H1 (cell line): ENCODE measurements around the gene RABEP2. TPM values are rescaled to one million over a fixed set of nuclear protein-coding genes. Genes with fewer than 3 reads are reported as not detected.

Experiments
- CTCF ChIA-PET: fragments of 300-600 bp; sonication (Branson Sonifier 250); formaldehyde crosslinking; loops from one replicate; lab custom pipeline; 2021; ENCODE audit not compliant: partially characterized antibody; lab: Charles Lee
- POLR2A ChIA-PET: fragments of 300-600 bp; sonication (Branson Sonifier 250); formaldehyde crosslinking; loops from one replicate; lab custom pipeline; 2021; ENCODE audit warnings: inconsistent platforms; ENCODE audit not compliant: partially characterized antibody; lab: Charles Lee
- DNase-seq, 2 experiments: peaks; one replicate each; pipeline versions ENCODE4 v3.0.0 to v3.0.0-alpha.2; 2010 to 2022; ENCODE audit warnings: low spot score in 2 of 2, low read depth in 1 of 2, mixed read lengths in 1 of 2
- FAIRE-seq: peaks from 2 replicates; lab custom pipeline; 2011; peaks lifted over from hg19 to GRCh38; lab: Jason Lieb, UNC
- H2AFZ ChIP-seq: 2 replicates; pipeline ENCODE4 v1.8.1; 2012; ENCODE audit warnings: low read length, inconsistent platforms
- H2AK5ac ChIP-seq: 2 replicates; pipeline ENCODE4 v1.6.1; 2013; ENCODE audit warnings: low read depth, low read length
- H2BK120ac ChIP-seq: replicated peaks from 2 replicates; pipeline ENCODE3; 2013; ENCODE audit warnings: low read depth, low read length, inconsistent platforms
- H2BK12ac ChIP-seq: 2 replicates; pipeline ENCODE4 v1.6.1; 2013; ENCODE audit warnings: low read depth, low read length
- H2BK15ac ChIP-seq: 2 replicates; pipeline ENCODE4 v1.6.1; 2013; ENCODE audit warnings: low read length
- H2BK20ac ChIP-seq: 2 replicates; pipeline ENCODE4 v1.6.1; 2013; ENCODE audit warnings: low read length
- H2BK5ac ChIP-seq: 2 replicates; pipeline ENCODE4 v1.6.1; 2013; ENCODE audit warnings: low read depth, low read length
- H3K14ac ChIP-seq: 2 replicates; pipeline ENCODE4 v1.6.1; 2013; ENCODE audit warnings: inconsistent platforms; ENCODE audit not compliant: insufficient read length
- H3K18ac ChIP-seq: 2 replicates; pipeline ENCODE4 v1.6.1; 2013; ENCODE audit warnings: low read length; ENCODE audit errors: extremely low read depth
- H3K23ac ChIP-seq: 2 replicates; pipeline ENCODE4 v1.6.1; 2013; ENCODE audit warnings: inconsistent platforms; ENCODE audit not compliant: insufficient read length
- H3K23me2 ChIP-seq: 2 replicates; pipeline ENCODE4 v1.6.1; 2013; ENCODE audit warnings: low read depth, low read length
- H3K27ac ChIP-seq: 2 replicates; pipeline ENCODE4 v1.6.1; 2011; ENCODE audit warnings: low read depth, low read length, inconsistent platforms
- H3K27me3 ChIP-seq, 4 experiments: replicated peaks in 1 of 4; 1 replicate in 1 of 4; 2 replicates in 3 of 4; pipeline versions ENCODE4 v1.6.1 to v1.8.1; 2011 to 2013; ENCODE audit warnings: low read length in 3 of 4, mild to moderate bottlenecking in 3 of 4, inconsistent platforms in 2 of 4, mixed read lengths in 2 of 4, moderate library complexity in 1 of 4; ENCODE audit not compliant: control insufficient read depth in 3 of 4, insufficient read depth in 3 of 4; ENCODE audit errors: extremely low read depth in 1 of 4
- H3K36me3 ChIP-seq, 4 experiments: 2 replicates each; pipeline versions ENCODE4 v1.6.1 to v1.8.1; 2011 to 2013; ENCODE audit warnings: mild to moderate bottlenecking in 4 of 4, low read length in 3 of 4, moderate library complexity in 2 of 4, control low read depth in 1 of 4, inconsistent platforms in 1 of 4; ENCODE audit not compliant: insufficient read depth in 4 of 4, control insufficient read depth in 2 of 4
- H3K4ac ChIP-seq: replicated peaks from 2 replicates; pipeline ENCODE3; 2013; ENCODE audit warnings: low read length, low read depth, mixed read lengths, inconsistent platforms; ENCODE audit not compliant: insufficient read length
- H3K4me1 ChIP-seq, 4 experiments: replicated peaks in 1 of 4; 1 replicate in 1 of 4; 2 replicates in 3 of 4; pipeline versions ENCODE4 v1.6.1 to v1.8.1; 2011 to 2013; ENCODE audit warnings: low read length in 3 of 4, inconsistent platforms in 2 of 4, mixed read lengths in 1 of 4; ENCODE audit not compliant: insufficient read depth in 4 of 4, control insufficient read depth in 3 of 4
- H3K4me2 ChIP-seq, 2 experiments: 2 replicates each; pipeline versions ENCODE4 v1.6.1 to v1.8.1; 2011 to 2013; ENCODE audit warnings: low read depth in 2 of 2, low read length in 2 of 2, control low read depth in 1 of 2, inconsistent platforms in 1 of 2, mild to moderate bottlenecking in 1 of 2; ENCODE audit not compliant: insufficient read depth in 1 of 2
- H3K4me3 ChIP-seq, 4 experiments: fragments of 200-600, 300-600 bp in 1 of 4; sonication (generic), shearing (Covaris generic), sonication (Bioruptor Twin) in 1 of 4; 2 replicates each; pipeline versions ENCODE4 v1.5.1 to v1.8.1; 2011 to 2016; ENCODE audit warnings: low read length in 4 of 4, low read depth in 3 of 4, control low read depth in 2 of 4, inconsistent platforms in 2 of 4, mild to moderate bottlenecking in 2 of 4, mixed read lengths in 1 of 4, moderate library complexity in 1 of 4; ENCODE audit not compliant: insufficient read depth in 2 of 4; ENCODE audit errors: extremely low read depth in 1 of 4
- H3K56ac ChIP-seq: replicated peaks from 2 replicates; pipeline ENCODE3; 2013; ENCODE audit warnings: low read depth, mild to moderate bottlenecking, mixed read lengths, low read length, inconsistent platforms; ENCODE audit not compliant: insufficient read length
- H3K79me1 ChIP-seq: 2 replicates; pipeline ENCODE4 v1.6.1; 2013; ENCODE audit warnings: low read depth, low read length, control low read depth
- H3K79me2 ChIP-seq, 2 experiments: 2 replicates each; pipeline versions ENCODE4 v1.6.1 to v1.8.1; 2012 to 2013; ENCODE audit warnings: low read length in 2 of 2, mild to moderate bottlenecking in 2 of 2, inconsistent platforms in 1 of 2; ENCODE audit not compliant: insufficient read depth in 2 of 2, control insufficient read depth in 1 of 2
- H3K9ac ChIP-seq, 4 experiments: replicated peaks in 1 of 4; 1 replicate in 1 of 4; 2 replicates in 3 of 4; pipeline versions ENCODE4 v1.6.1 to v1.8.1; 2011 to 2013; ENCODE audit warnings: low read depth in 3 of 4, low read length in 3 of 4, control low read depth in 2 of 4, mild to moderate bottlenecking in 2 of 4, moderate library complexity in 2 of 4, inconsistent platforms in 1 of 4; ENCODE audit errors: extremely low read depth in 1 of 4
- H3K9me3 ChIP-seq, 2 experiments: 2 replicates each; pipeline versions ENCODE4 v1.6.1 to v1.8.1; 2012 to 2013; ENCODE audit warnings: mild to moderate bottlenecking in 2 of 2, moderate library complexity in 2 of 2, control low read depth in 1 of 2, inconsistent platforms in 1 of 2, low read depth in 1 of 2, low read length in 1 of 2, mixed read lengths in 1 of 2; ENCODE audit not compliant: insufficient read depth in 2 of 2
- H4K20me1 ChIP-seq, 2 experiments: replicated peaks in 1 of 2; 2 replicates each; pipeline versions ENCODE3 to v1.8.1; 2011 to 2013; ENCODE audit warnings: inconsistent platforms in 2 of 2, low read length in 2 of 2, mild to moderate bottlenecking in 1 of 2; ENCODE audit not compliant: insufficient read depth in 2 of 2, control insufficient read depth in 1 of 2
- H4K5ac ChIP-seq: 2 replicates; pipeline ENCODE4 v1.6.1; 2013; ENCODE audit warnings: low read length, low read depth, mixed read lengths, inconsistent platforms; ENCODE audit not compliant: insufficient read length
- H4K8ac ChIP-seq: 2 replicates; pipeline ENCODE4 v1.8.0; 2013; ENCODE audit warnings: mild to moderate bottlenecking, moderate library complexity, low read length, inconsistent platforms; ENCODE audit not compliant: insufficient read depth; ENCODE audit errors: extremely low read depth
- H4K91ac ChIP-seq: replicated peaks from 2 replicates; pipeline ENCODE3; 2013; ENCODE audit warnings: low read length, mixed read lengths, inconsistent platforms; ENCODE audit not compliant: insufficient read length
- CHD1 ChIP-seq: IDR thresholded peaks from 2 replicates; pipeline ENCODE4 v1.6.1; 2012; ENCODE audit warnings: low read depth, low read length, improper control_type of control experiment
- CTBP2 ChIP-seq: IDR thresholded peaks from 2 replicates; pipeline ENCODE4 v1.7.0; 2011; ENCODE audit warnings: borderline replicate concordance, mild to moderate bottlenecking, moderate library complexity, mixed read lengths, low read length; ENCODE audit not compliant: insufficient read depth, insufficient read length
- EGR1 ChIP-seq: IDR thresholded peaks from 2 replicates; pipeline ENCODE4 v1.6.1; 2011; ENCODE audit warnings: low read depth, low read length, borderline replicate concordance
- GTF2F1 ChIP-seq: IDR thresholded peaks from 2 replicates; pipeline ENCODE4 v1.6.1; 2012; ENCODE audit warnings: low read depth, low read length, improper control_type of control experiment, borderline replicate concordance
- HDAC2 ChIP-seq, 2 experiments: fragments of 300-600 bp in 1 of 2; sonication (generic) in 1 of 2; IDR thresholded peaks; 2 replicates each; pipeline ENCODE4 v1.6.1; 2011 to 2012; ENCODE audit warnings: low read depth in 2 of 2, low read length in 2 of 2, mild to moderate bottlenecking in 2 of 2, moderate library complexity in 2 of 2, borderline replicate concordance in 1 of 2, inconsistent platforms in 1 of 2
- NRF1 ChIP-seq: IDR thresholded peaks from 2 replicates; pipeline ENCODE4 v1.6.1; 2011; ENCODE audit warnings: mild to moderate bottlenecking, low read depth, low read length, improper control_type of control experiment
- PHF8 ChIP-seq: fragments of 200-600 bp; sonication (generic); conservative IDR thresholded peaks from 2 replicates; pipeline ENCODE4 v1.7.1; 2012; ENCODE audit warnings: low read depth, mild to moderate bottlenecking, inconsistent platforms, low read length, moderate library complexity
- RNF2 ChIP-seq: fragments of 200-900, 300-1000 bp; sonication (generic); IDR thresholded peaks from 2 replicates; pipeline ENCODE4 v1.7.1; 2016; ENCODE audit warnings: borderline replicate concordance, low read depth, mild to moderate bottlenecking, antibody characterized with exemption, low read length; ENCODE audit not compliant: poor library complexity, severe bottlenecking; ENCODE audit errors: missing control alignments
- SIN3A ChIP-seq, 2 experiments: IDR thresholded peaks in 1 of 2; conservative IDR thresholded peaks in 1 of 2; 2 replicates each; pipeline ENCODE4 v1.6.1; 2011 to 2012; ENCODE audit warnings: low read length in 2 of 2, improper control_type of control experiment in 1 of 2, low read depth in 1 of 2, mild to moderate bottlenecking in 1 of 2
- TBP ChIP-seq: IDR thresholded peaks from 2 replicates; pipeline ENCODE4 v1.6.1; 2011; ENCODE audit warnings: low read depth, low read length, improper control_type of control experiment
- WGBS, 2 experiments: shearing (Covaris generic) in 1 of 2; methylation state at CpG; one replicate each; pipeline versions ENCODE4 v1.1.6 to v1.1.7; 2013 to 2015; ENCODE audit warnings: low lambda C conversion rate in 2 of 2, mixed read lengths in 2 of 2, inconsistent platforms in 1 of 2, low coverage in 1 of 2, missing lambda C conversion rate in 1 of 2; ENCODE audit not compliant: insufficient replicate concordance in 2 of 2, insufficient coverage in 1 of 2, insufficient read length in 1 of 2; ENCODE audit errors: extremely low coverage in 1 of 2, missing lambda C conversion rate in 1 of 2; 5-methylcytosine and 5-hydroxymethylcytosine counted together
- polyA plus RNA-seq, 7 experiments: library from polyadenylated mRNA; depleted of rRNA in 3 of 7; stranded (reverse) in 5 of 7; unstranded in 2 of 7; fragments of >200 nt in 5 of 7; fragments of 200-250 nt in 2 of 7; gene quantifications; 1 replicate in 5 of 7; 2 replicates in 1 of 7; 4 replicates in 1 of 7; pipeline versions ENCODE4 v1.2.1 to v1.2.3, GENCODE V29; 2011 to 2013; ENCODE audit warnings: missing spikeins in 2 of 7, mixed read lengths in 2 of 7
- total RNA-seq: library from RNA; stranded (reverse); fragmentation: NEBNext Ultra II Directional; extraction: Animal tissue kit (Norgen Biotek cat#: 25700); gene quantifications from 2 replicates; pipeline ENCODE4 v1.2.1, GENCODE V29; 2021
- TF ChIP-seq, protein P1 (sequence below): IDR thresholded peaks from 2 replicates; pipeline ENCODE4 v1.6.1; 2012; ENCODE audit warnings: inconsistent platforms

The RABEP2 gene
- total and polyA plus RNA-seq, 2 of the 8 experiments (the other 6 are each of a cell fraction or from before 2014, with no cell fraction given) = 10.4 to 14.9 TPM

DNA sequence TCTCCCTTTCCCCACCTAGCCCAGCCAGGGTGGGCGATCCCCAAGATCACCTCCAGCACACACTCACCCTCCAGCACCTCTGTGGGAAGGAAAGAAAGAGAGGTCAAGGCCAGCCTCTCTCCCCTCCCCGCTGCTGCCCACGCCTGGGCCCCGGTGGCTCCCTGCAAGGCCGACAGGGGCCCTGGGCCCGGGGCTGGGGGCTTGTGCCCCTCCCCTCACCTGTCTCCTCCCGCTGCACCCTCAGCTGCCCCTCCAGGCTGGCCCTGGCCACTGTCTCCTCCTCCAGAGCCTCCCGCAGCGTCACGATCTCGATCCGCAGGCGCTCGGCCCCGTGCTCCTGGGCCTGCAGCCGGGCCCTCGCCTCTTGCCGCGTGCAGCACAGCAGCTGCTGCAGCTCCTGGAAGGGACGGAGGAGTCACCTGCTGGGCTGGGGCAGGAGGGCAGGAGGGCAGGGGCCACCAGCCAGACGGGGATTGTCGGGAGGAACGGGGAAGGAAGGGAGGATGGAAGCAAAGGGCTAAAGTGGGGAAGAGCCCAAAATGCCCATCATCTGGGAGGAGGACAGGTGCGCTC, 19.2 kb downstream of the RABEP2 start:
- H3K4ac ChIP-seq = no peak overlapping the region
- H3K14ac ChIP-seq = no peak overlapping the region
- no peak overlapping the region for H4K91ac ChIP-seq
- H2BK120ac ChIP-seq = no peak overlapping the region
- H2AK5ac ChIP-seq = no peak overlapping the region
- no peak overlapping the region for H2BK15ac ChIP-seq
- H3K4me2 ChIP-seq = no peak overlapping the region
- no peaks in the 10 kb centered on the region for H3K79me1 ChIP-seq
- H4K8ac ChIP-seq = no peak overlapping the region; the same call in 1 of the 2 replicates
- ChIA-PET CTCF (interaction anchor here (0.8 to 2.7 kb wide), 7 partner anchors 10 to 74 kb away, joined by 3 to 8 read pairs (median 3); no protein-coding TSS in a partner anchor), POLR2A (interaction anchor here (1.0 to 2.1 kb wide), 8 partner anchors 9 to 83 kb away, joined by 3 to 7 read pairs (median 4); partner anchors contain the start of genes ATXN2L and SH2B1)
- H3K36me3 ChIP-seq = no peaks in the 10 kb centered on the region; a peak in 2 of 8 replicates
- peak overlapping the region; percentile 39; the same call in 1 of the 2 replicates for H2BK5ac ChIP-seq
- H4K20me1 ChIP-seq = peaks cover 0 to 5% of the 10 kb centered on the region in 2 experiments
- no peak overlapping the region for H3K9ac ChIP-seq
- H3K23ac ChIP-seq = no peak overlapping the region
- H2AFZ ChIP-seq = no peak overlapping the region
- H3K27me3 ChIP-seq = no peaks in the 10 kb centered on the region
- H3K4me3 ChIP-seq = no peak overlapping the region
- H3K27ac ChIP-seq = no peak overlapping the region
- WGBS, 2 experiments = 90% methylated on average over 5 of the region's 24 CpGs; no CpG with 5 or more reads in 1 of the 2 experiments
- no peak overlapping the region for H2BK20ac ChIP-seq
- H2BK12ac ChIP-seq = no peak overlapping the region
- H3K9me3 ChIP-seq = no peaks in the 10 kb centered on the region
- no peak overlapping the region for H3K56ac ChIP-seq
- no peaks in the 10 kb centered on the region for H3K23me2 ChIP-seq
- FAIRE-seq = no peak
- no peaks in the 10 kb centered on the region for H3K79me2 ChIP-seq
- no peaks in the 10 kb centered on the region for H3K4me1 ChIP-seq
- no peak overlapping the region for H3K18ac ChIP-seq
- DNase-seq = no peak
- H4K5ac ChIP-seq = no peak overlapping the region
- TF ChIP-seq GTF2F1 (no peak), NRF1 (no peak), EGR1 (no peak), PHF8 (no peak), HDAC2 (IDR thresholded peaks at IDR 0.05; ENCODE audit: borderline replicate concordance in 1 of 2, low read depth in 2 of 2, low read length in 2 of 2) (no peak), RNF2 (no peak), CHD1 (no peak), CTBP2 (no peak), SIN3A (conservative IDR thresholded peaks at IDR 0.05 in 1 of 2, IDR thresholded peaks at IDR 0.05 in 1 of 2; ENCODE audit: low read depth in 1 of 2, low read length in 2 of 2) (no peak), TBP (no peak)
- TF ChIP-seq, protein P1, sequence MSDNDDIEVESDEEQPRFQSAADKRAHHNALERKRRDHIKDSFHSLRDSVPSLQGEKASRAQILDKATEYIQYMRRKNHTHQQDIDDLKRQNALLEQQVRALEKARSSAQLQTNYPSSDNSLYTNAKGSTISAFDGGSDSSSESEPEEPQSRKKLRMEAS = no peak
